Pancreas (tissue), 10 donors: Measurements from ENCODE around the gene PARD3. TPM values are rescaled to one million over a fixed set of nuclear protein-coding genes. Genes with fewer than 3 reads are reported as not detected.

Source experiments
- ATAC-seq, 4 donors: fragments of 200-7000 bp; cut with Tn5 transposase; one replicate each; pipeline versions ENCODE4 v1.8.0 to v1.9.1; 2020; ENCODE audit warnings: mild to moderate bottlenecking in 4 of 4, moderate library complexity in 4 of 4
- DNase-seq, 6 donors: peaks; one replicate each; pipeline ENCODE4 v3.0.0-alpha.2; 2020
- FAIRE-seq: peaks from 2 replicates; lab custom pipeline; 2012; peaks lifted over from hg19 to GRCh38; lab: Jason Lieb, UNC
- H3K27ac ChIP-seq, 4 donors: fragments of 200-600 bp; sonication (generic); 1 replicate in 3 of 4; 2 replicates in 1 of 4; pipeline versions ENCODE4 v1.5.0 to v1.8.0; 2020
- H3K27me3 ChIP-seq, 4 donors: fragments of 200-600 bp; one replicate each; pipeline ENCODE4 v1.8.0; 2021
- H3K36me3 ChIP-seq, 3 donors: fragments of 200-600 bp; sonication (generic) in 1 of 3; one replicate each; pipeline versions ENCODE4 v1.5.0 to v1.8.0; 2020 to 2021
- H3K4me1 ChIP-seq, 3 donors: fragments of 200-600 bp; one replicate each; pipeline ENCODE4 v1.8.0; 2021
- H3K4me3 ChIP-seq, 4 donors: fragments of 200-600 bp; sonication (generic) in 2 of 4; one replicate each; pipeline versions ENCODE4 v1.5.0 to v1.8.0; 2020 to 2021
- H3K9me3 ChIP-seq, 4 donors: fragments of 200-600 bp; one replicate each; pipeline ENCODE4 v1.8.0; 2021
- CTCF ChIP-seq, 4 donors: fragments of 200-600 bp; sonication (generic) in 3 of 4; IDR thresholded peaks; one replicate each; pipeline versions ENCODE4 v1.5.0 to v1.8.0; 2021; ENCODE audit warnings: antibody characterized with exemption in 4 of 4
- WGBS, 2 donors: extraction: QIAGEN DNeasy Blood & Tissue Kit; methylation state at CpG; one replicate each; pipeline ENCODE4 v1.1.7; 2013; 5-methylcytosine and 5-hydroxymethylcytosine counted together
- intact Hi-C, 3 donors: fragments of 100-400 bp; cut with DNase I; formaldehyde crosslinking; loops; one replicate each; pipeline versions ENCODE4 v1.11.1 to v1.14.2; 2022
- polyA plus RNA-seq, 2 donors: library from polyadenylated mRNA; stranded (reverse); fragments of 200-250 nt; gene quantifications; one replicate each; pipeline ENCODE4 v1.2.3, GENCODE V29; 2013
- total RNA-seq, 6 donors: library from RNA; stranded (reverse); fragmentation: NEBNext Ultra II Directional in 4 of 6; extraction: Animal tissue kit (Norgen Biotek cat#: 25700) in 4 of 6; gene quantifications; one replicate each; pipeline versions ENCODE4 v1.2.1 to v1.2.4, GENCODE V29; 2021 to 2023
- donor health status: healthy with polysubstance abuse.
- donor health status: DM: no; HTN: no; CAD: no; lungs with moderate emphysema.
- donor health status: DM: no; HTN: no; CAD: no.
- donor health status: control.
- donor health status: control.
- donor health status: Bipolar disorder and iron deficiency.
- donor health status: DM: yes; HTN: yes; CAD: no.
- donor health status: DM: no; HTN: no; CAD: no.
- donor health status: DM: no; HTN: no; CAD: no.
- donor health status: DM: yes; HTN: yes; CAD: no.

Gene PARD3
- total and polyA plus RNA-seq, 8 donors, result 12.8 to 32.3 (median 23.4) TPM

GRCh38 chr10:34792881-34793280 lies 22.2 kb downstream of the PARD3 start:
- Histone ChIP-seq H3K9me3 (no peaks in the 10 kb centered on the region), H3K27ac (no peak overlapping the region), H3K27me3 (no peaks in the 10 kb centered on the region), H3K36me3 (no peaks in the 10 kb centered on the region), H3K4me3 (no peak overlapping the region), H3K4me1 (peaks cover 22 to 31% (median 29%) of the 10 kb centered on the region in 3 donors)
- WGBS, 2 donors, result 33 to 44% methylated on average over 7 of the region's 7 CpGs
- ATAC-seq, result no peak
- TF ChIP-seq CTCF (IDR thresholded peaks at IDR 0.05), result no peak
- no peak for DNase-seq
- FAIRE-seq, result no peak
- intact Hi-C loops, result no loop called here

DNA sequence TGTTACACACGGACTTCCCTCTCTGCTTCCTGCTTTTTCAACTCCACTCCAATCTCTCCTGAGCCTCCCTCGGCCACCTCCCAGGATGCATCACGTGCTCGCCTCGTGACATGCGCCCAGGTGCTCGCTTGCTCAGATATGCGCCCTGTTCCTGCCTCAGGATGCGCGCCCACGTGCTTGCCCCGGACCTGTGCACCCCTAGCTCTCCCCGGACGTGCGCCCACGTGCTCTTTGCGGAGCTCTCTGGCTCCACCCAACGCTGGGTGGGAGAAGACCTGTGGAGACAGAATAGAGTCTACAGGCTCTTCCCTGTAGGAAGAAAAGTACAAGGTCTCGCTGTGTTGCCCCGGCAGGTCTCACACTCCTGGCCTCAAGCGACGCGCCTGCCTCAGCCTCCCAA lies 23.1 kb downstream of the PARD3 start:
- DNase-seq (peak in 1 of 6 donors; percentile 50), ATAC-seq (no peak), FAIRE-seq (no peak)
- intact Hi-C loops, result no loop called here
- Histone ChIP-seq H3K4me1 (peaks cover 22 to 31% (median 29%) of the 10 kb centered on the region in 3 donors), H3K27me3 (no peaks in the 10 kb centered on the region), H3K4me3 (no peak overlapping the region), H3K36me3 (no peaks in the 10 kb centered on the region), H3K9me3 (no peaks in the 10 kb centered on the region), H3K27ac (no peak overlapping the region)
- WGBS, 2 donors, result 79 to 92% methylated on average over 23 of the region's 23 CpGs
- TF ChIP-seq CTCF (IDR thresholded peaks at IDR 0.05), result no peak

- no peaks in the 10 kb centered on the region for H3K36me3 ChIP-seq
- H3K4me1 ChIP-seq, result peaks cover 22 to 31% (median 29%) of the 10 kb centered on the region in 3 donors
- no peak overlapping the region for H3K4me3 ChIP-seq
- intact Hi-C loops, result no loop called here
- no peaks in the 10 kb centered on the region for H3K27me3 ChIP-seq
- DNase-seq (no peak), ATAC-seq (no peak), FAIRE-seq (no peak)
- no peak for TF ChIP-seq CTCF (IDR thresholded peaks at IDR 0.05)
- WGBS, 2 donors, result 89 to 93% methylated on average over 15 of the region's 15 CpGs
- no peaks in the 10 kb centered on the region for H3K9me3 ChIP-seq
- H3K27ac ChIP-seq, result peak overlapping the region in 2 of 4 donors; percentile 46 to 70
Measured at GRCh38 chr10:34791228-34791627, 23.9 kb downstream of the PARD3 start.

DNA sequence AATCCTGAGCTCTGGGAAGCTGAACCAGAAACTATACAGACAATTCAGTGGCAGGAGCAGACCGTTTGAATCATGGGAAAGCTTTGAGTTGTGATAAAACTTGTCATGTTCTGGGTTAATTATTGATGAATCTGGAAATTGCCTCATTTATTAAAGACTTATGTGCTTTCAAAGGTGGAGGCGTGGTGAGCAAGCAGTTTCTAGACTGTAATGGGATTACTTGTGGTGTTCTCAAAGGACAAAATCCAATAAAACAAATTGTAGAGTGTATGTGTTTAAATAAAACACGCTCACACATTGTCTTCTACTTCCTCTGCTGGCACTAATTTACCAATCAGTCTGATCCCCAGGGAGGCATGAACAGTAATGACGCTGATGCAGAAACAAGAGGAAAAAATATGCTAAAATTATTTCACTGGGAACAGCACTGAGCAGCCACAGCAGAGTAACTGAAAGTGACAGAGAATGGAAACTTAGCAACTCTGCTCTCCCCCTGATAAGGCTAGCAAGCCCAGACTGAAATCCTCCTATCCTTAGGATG lies 25.1 kb downstream of the PARD3 start:
- Histone ChIP-seq H3K27me3 (no peaks in the 10 kb centered on the region), H3K36me3 (no peaks in the 10 kb centered on the region), H3K4me1 (peaks cover 22 to 31% (median 29%) of the 10 kb centered on the region in 3 donors), H3K4me3 (no peak overlapping the region), H3K27ac (peak overlapping the region in 2 of 4 donors; percentile 46 to 70), H3K9me3 (no peaks in the 10 kb centered on the region)
- peak; percentile 79 to 88 (median 86) for ATAC-seq
- no peak for TF ChIP-seq CTCF (IDR thresholded peaks at IDR 0.05)
- intact Hi-C loops, result no loop called here
- FAIRE-seq, result peak; percentile 47
- WGBS, 2 donors, result 2 to 6% methylated on average over 4 of the region's 4 CpGs
- DNase-seq, result peak in 2 of 6 donors; percentile 35 to 41

- ATAC-seq (no peak), DNase-seq (no peak), FAIRE-seq (no peak)
- intact Hi-C loops, result no loop called here
- Histone ChIP-seq H3K27me3 (no peaks in the 10 kb centered on the region), H3K4me3 (no peak overlapping the region), H3K27ac (no peak overlapping the region), H3K9me3 (no peaks in the 10 kb centered on the region), H3K4me1 (peaks cover 31 to 39% (median 31%) of the 10 kb centered on the region in 3 donors), H3K36me3 (no peaks in the 10 kb centered on the region)
- no peak for TF ChIP-seq CTCF (IDR thresholded peaks at IDR 0.05)
- 73 to 75% methylated on average over 1 of the region's 1 CpG for WGBS, 2 donors
Measured at GRCh38 chr10:34786464-34786863, 28.6 kb downstream of the PARD3 start.
